Body of pancreas (tissue), 4 donors: ENCODE measurements around the gene IER2.

ENCODE experiments used
- POLR2A ChIP-seq, 3 donors: fragments of 450-650 bp; IDR thresholded peaks; one replicate each; pipeline ENCODE4 v1.6.1; 2016; ENCODE audit warnings: antibody characterized with exemption in 3 of 3, mild to moderate bottlenecking in 2 of 3
- TF ChIP-seq, protein P1 (sequence below), 7 experiments: fragments of 450-650 bp in 4 of 7; fragments of 200-600 bp in 3 of 7; sonication (generic) in 3 of 7; IDR thresholded peaks; one replicate each; pipeline ENCODE4 v1.5.1; 2016 to 2019; ENCODE audit warnings: antibody characterized with exemption in 7 of 7

DNA sequence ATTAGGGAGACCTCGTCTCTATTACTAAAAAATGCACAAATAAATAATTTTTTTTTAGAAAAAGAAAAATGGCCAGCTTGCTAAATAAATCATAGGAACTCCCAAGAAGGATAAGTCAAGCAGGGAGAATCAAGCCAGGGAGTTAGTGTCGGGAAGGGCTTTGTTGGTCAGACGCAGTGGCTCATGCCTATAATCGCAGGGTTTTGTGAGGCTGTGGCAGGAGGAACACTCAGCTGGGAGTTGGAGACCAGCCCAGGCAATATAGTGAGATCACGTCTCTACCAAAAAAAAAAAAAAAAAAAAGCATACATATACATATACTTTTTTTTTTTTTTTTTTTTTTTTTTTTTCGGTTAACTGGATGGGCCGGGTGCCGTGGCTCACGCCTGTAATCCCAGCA is 23.2 kb upstream of the IER2 start:
- TF ChIP-seq, protein P1, sequence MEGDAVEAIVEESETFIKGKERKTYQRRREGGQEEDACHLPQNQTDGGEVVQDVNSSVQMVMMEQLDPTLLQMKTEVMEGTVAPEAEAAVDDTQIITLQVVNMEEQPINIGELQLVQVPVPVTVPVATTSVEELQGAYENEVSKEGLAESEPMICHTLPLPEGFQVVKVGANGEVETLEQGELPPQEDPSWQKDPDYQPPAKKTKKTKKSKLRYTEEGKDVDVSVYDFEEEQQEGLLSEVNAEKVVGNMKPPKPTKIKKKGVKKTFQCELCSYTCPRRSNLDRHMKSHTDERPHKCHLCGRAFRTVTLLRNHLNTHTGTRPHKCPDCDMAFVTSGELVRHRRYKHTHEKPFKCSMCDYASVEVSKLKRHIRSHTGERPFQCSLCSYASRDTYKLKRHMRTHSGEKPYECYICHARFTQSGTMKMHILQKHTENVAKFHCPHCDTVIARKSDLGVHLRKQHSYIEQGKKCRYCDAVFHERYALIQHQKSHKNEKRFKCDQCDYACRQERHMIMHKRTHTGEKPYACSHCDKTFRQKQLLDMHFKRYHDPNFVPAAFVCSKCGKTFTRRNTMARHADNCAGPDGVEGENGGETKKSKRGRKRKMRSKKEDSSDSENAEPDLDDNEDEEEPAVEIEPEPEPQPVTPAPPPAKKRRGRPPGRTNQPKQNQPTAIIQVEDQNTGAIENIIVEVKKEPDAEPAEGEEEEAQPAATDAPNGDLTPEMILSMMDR (IDR thresholded peaks at IDR 0.05) = no peak
- no peak for TF ChIP-seq POLR2A (IDR thresholded peaks at IDR 0.05)
